Fibroblast of lung (primary cell): ENCODE results near the gene FAM83D. TPM values are rescaled to one million over a fixed set of nuclear protein-coding genes. Genes with fewer than 3 reads are reported as not detected.

Experiments used
- DNase-seq, 2 donors: peaks; one replicate each; pipeline versions ENCODE4 v3.0.0 to v3.0.0-alpha.2; 2010; ENCODE audit warnings: low read depth in 2 of 2
- H2AFZ ChIP-seq: 2 replicates; pipeline ENCODE4 v1.5.1; 2012; ENCODE audit warnings: low read length, control low read depth, inconsistent platforms
- H3K27ac ChIP-seq: 2 replicates; pipeline ENCODE4 v1.5.1; 2011; ENCODE audit warnings: low read length, control low read depth; ENCODE audit not compliant: insufficient read depth
- H3K27me3 ChIP-seq: 2 replicates; pipeline ENCODE4 v1.5.1; 2011; ENCODE audit warnings: mild to moderate bottlenecking, low read length; ENCODE audit not compliant: control insufficient read depth, insufficient read depth
- H3K36me3 ChIP-seq: 2 replicates; pipeline ENCODE4 v1.5.1; 2011; ENCODE audit warnings: low read length; ENCODE audit not compliant: control insufficient read depth, insufficient read depth
- H3K4me1 ChIP-seq: 2 replicates; pipeline ENCODE4 v1.5.1; 2011; ENCODE audit warnings: low read length; ENCODE audit not compliant: control insufficient read depth, insufficient read depth; ENCODE audit errors: extremely low read depth
- H3K4me2 ChIP-seq: 2 replicates; pipeline ENCODE4 v1.5.1; 2011; ENCODE audit warnings: low read length, control low read depth; ENCODE audit not compliant: insufficient read depth; ENCODE audit errors: extremely low read depth
- H3K4me3 ChIP-seq, 4 experiments: fragments of 200-600 bp in 1 of 4; sonication (generic) in 1 of 4; replicated peaks in 1 of 4; 2 replicates each; pipeline ENCODE4 v1.5.1; 2011 to 2016; ENCODE audit warnings: low read length in 4 of 4, low read depth in 3 of 4, mild to moderate bottlenecking in 3 of 4, control low read depth in 2 of 4, inconsistent platforms in 1 of 4, mixed read lengths in 1 of 4; ENCODE audit not compliant: insufficient read depth in 1 of 4; ENCODE audit errors: control extremely low read depth in 1 of 4
- H3K79me2 ChIP-seq: 2 replicates; pipeline ENCODE4 v1.5.1; 2012; ENCODE audit warnings: mild to moderate bottlenecking, low read length, inconsistent platforms; ENCODE audit not compliant: control insufficient read depth, insufficient read depth
- H3K9ac ChIP-seq: 2 replicates; pipeline ENCODE4 v1.5.1; 2011; ENCODE audit warnings: mild to moderate bottlenecking, low read length, control low read depth; ENCODE audit not compliant: insufficient read depth
- H3K9me3 ChIP-seq: 2 replicates; pipeline ENCODE4 v1.5.1; 2012; ENCODE audit warnings: low read depth, low read length; ENCODE audit not compliant: control insufficient read depth, insufficient read depth
- H4K20me1 ChIP-seq: 2 replicates; pipeline ENCODE4 v1.5.1; 2011; ENCODE audit warnings: low read length; ENCODE audit not compliant: control insufficient read depth, insufficient read depth; ENCODE audit errors: extremely low read depth
- EZH2 ChIP-seq: IDR thresholded peaks from 2 replicates; pipeline ENCODE4 v1.5.1; 2012; ENCODE audit warnings: low read length, control low read depth, mild to moderate bottlenecking; ENCODE audit errors: missing control alignments
- polyA plus RNA-seq, 2 donors: library from polyadenylated mRNA; depleted of rRNA in 1 of 2; stranded (reverse) in 1 of 2; unstranded in 1 of 2; fragments of >200 nt; gene quantifications; 2 replicates each; pipeline ENCODE4 v1.2.1, GENCODE V29; 2011 to 2012; ENCODE audit warnings: missing spikeins in 1 of 2
- total RNA-seq: library from RNA; depleted of rRNA; stranded (reverse); fragments of >200 nt; gene quantifications from 2 replicates; pipeline ENCODE4 v1.2.1, GENCODE V29; 2014
- TF ChIP-seq, protein P1 (sequence below), 2 donors: IDR thresholded peaks in 1 of 2; conservative IDR thresholded peaks in 1 of 2; 1 replicate in 1 of 2; 2 replicates in 1 of 2; pipeline ENCODE4 v1.5.1; 2011 to 2012; ENCODE audit warnings: low read length in 2 of 2, control low read depth in 1 of 2, inconsistent platforms in 1 of 2, low read depth in 1 of 2, mild to moderate bottlenecking in 1 of 2

Gene FAM83D
- total and polyA plus RNA-seq, 2 donors (not counting 1 experiment from before 2014, with no cell fraction given) = 21.3 to 34.5 TPM

DNA sequence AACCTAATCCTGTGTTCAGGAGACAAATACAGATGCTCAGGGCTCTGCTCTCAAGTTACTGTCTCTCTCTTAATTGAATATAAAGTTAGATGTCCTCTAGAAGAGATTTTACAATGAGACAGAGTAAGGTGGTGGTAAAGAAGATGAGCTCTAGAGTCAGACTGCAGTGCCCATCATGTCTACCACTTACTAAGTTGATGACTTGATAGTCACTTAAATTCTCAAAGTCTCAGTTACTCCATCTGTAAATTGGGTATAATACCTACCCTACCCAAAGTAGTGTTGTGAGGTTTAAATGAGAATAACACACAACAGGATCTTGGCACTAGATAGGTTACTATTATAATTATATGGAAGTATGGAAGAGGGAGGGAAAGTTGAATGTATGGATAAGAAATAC, 37.5 kb downstream of the FAM83D start:
- H3K79me2 ChIP-seq = peaks cover 29% of the 10 kb centered on the region
- H3K27me3 ChIP-seq = no peaks in the 10 kb centered on the region
- no peaks in the 10 kb centered on the region for H4K20me1 ChIP-seq
- H3K4me1 ChIP-seq = no peaks in the 10 kb centered on the region
- H3K4me3 ChIP-seq = no peak overlapping the region
- no peak for DNase-seq
- H3K9ac ChIP-seq = no peak overlapping the region
- H3K36me3 ChIP-seq = no peaks in the 10 kb centered on the region
- no peaks in the 10 kb centered on the region for H3K9me3 ChIP-seq
- TF ChIP-seq EZH2 = no peak
- TF ChIP-seq, protein P1, sequence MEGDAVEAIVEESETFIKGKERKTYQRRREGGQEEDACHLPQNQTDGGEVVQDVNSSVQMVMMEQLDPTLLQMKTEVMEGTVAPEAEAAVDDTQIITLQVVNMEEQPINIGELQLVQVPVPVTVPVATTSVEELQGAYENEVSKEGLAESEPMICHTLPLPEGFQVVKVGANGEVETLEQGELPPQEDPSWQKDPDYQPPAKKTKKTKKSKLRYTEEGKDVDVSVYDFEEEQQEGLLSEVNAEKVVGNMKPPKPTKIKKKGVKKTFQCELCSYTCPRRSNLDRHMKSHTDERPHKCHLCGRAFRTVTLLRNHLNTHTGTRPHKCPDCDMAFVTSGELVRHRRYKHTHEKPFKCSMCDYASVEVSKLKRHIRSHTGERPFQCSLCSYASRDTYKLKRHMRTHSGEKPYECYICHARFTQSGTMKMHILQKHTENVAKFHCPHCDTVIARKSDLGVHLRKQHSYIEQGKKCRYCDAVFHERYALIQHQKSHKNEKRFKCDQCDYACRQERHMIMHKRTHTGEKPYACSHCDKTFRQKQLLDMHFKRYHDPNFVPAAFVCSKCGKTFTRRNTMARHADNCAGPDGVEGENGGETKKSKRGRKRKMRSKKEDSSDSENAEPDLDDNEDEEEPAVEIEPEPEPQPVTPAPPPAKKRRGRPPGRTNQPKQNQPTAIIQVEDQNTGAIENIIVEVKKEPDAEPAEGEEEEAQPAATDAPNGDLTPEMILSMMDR (conservative IDR thresholded peaks at IDR 0.05 in 1 of 2, IDR thresholded peaks at IDR 0.05 in 1 of 2; ENCODE audit: low read depth in 1 of 2, low read length in 2 of 2) = no peak
- no peak overlapping the region for H3K4me2 ChIP-seq
- no peak overlapping the region for H2AFZ ChIP-seq
- H3K27ac ChIP-seq = no peak overlapping the region

DNA sequence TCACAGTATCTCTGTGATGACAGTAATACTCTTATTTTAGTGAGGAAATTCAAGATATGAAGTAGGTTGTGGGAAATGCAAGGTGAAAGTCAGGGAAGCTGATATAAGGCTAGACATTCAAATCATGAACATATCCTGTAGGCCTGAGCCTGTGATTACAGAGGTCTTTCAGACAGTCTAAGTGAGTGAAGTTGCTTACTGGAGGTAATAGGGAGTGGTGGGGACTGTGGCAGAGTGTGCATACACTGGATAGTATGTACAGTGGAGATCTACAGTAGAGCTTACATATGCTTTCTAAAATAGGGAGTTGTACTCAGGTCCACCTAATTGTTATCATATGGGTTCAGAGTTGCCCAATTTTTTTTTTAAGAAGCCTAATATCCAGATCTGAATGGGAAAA, 39.0 kb downstream of the FAM83D start:
- Histone ChIP-seq H3K27me3 (no peaks in the 10 kb centered on the region), H3K9ac (no peak overlapping the region), H3K36me3 (no peaks in the 10 kb centered on the region), H3K27ac (no peak overlapping the region), H3K79me2 (peaks cover 29% of the 10 kb centered on the region), H3K4me1 (peaks cover 3% of the 10 kb centered on the region), H4K20me1 (no peaks in the 10 kb centered on the region), H3K9me3 (no peaks in the 10 kb centered on the region), H3K4me3 (no peak overlapping the region), H3K4me2 (no peak overlapping the region), H2AFZ (no peak overlapping the region)
- DNase-seq = no peak
- TF ChIP-seq EZH2 = no peak
- TF ChIP-seq, protein P1 (conservative IDR thresholded peaks at IDR 0.05 in 1 of 2, IDR thresholded peaks at IDR 0.05 in 1 of 2; ENCODE audit: low read depth in 1 of 2, low read length in 2 of 2) = no peak

DNA sequence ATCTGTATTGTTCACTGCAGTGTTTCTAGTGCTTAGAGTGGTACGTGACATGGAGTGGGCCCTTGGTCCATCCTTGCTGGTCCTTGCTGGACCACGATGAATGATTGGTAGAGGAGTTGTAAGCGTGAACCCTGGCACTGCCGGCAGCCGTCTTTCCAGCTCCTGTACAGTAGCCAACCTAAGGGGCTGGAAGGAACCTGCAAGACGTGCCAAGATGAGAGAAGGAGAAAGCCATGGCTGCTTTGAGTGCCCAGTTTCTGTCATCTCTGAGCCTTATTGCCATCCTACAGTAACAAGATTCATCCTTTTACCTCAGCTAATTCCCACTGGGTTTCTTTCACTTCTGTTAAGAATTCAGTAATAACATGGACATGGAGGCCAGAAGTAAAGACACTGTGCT, 41.9 kb downstream of the FAM83D start:
- Histone ChIP-seq H3K9me3 (no peaks in the 10 kb centered on the region), H3K36me3 (no peaks in the 10 kb centered on the region), H3K9ac (no peak overlapping the region), H3K4me2 (no peak overlapping the region), H4K20me1 (no peaks in the 10 kb centered on the region), H3K27ac (no peak overlapping the region), H3K27me3 (no peaks in the 10 kb centered on the region), H3K4me1 (peaks cover 8% of the 10 kb centered on the region), H2AFZ (no peak overlapping the region), H3K4me3 (no peak overlapping the region), H3K79me2 (peaks cover 21% of the 10 kb centered on the region)
- no peak for DNase-seq
- TF ChIP-seq, protein P1 (conservative IDR thresholded peaks at IDR 0.05 in 1 of 2, IDR thresholded peaks at IDR 0.05 in 1 of 2; ENCODE audit: low read depth in 1 of 2, low read length in 2 of 2) = no peak
- no peak for TF ChIP-seq EZH2
